Panc1 (cell line): Measurements from ENCODE around the gene PLCB1. TPM values are rescaled to one million over a fixed set of nuclear protein-coding genes. Genes with fewer than 3 reads are reported as not detected.

Source experiments
- ATAC-seq: fragments of 200-7000 bp; cut with Tn5 transposase; 2 replicates; pipeline ENCODE4 v1.9.1; 2020; ENCODE audit warnings: mild to moderate bottlenecking, moderate library complexity
- BruUV-seq: library from RNA; stranded (reverse); fragments of 400-500 nt; replicated peaks from 2 replicates; lab custom pipeline; 2021; lab: Mats Ljungman, UMichigan
- CTCF ChIA-PET: fragments of 300-600 bp; sonication (Branson Sonifier 250); formaldehyde crosslinking; loops from one replicate; lab custom pipeline; 2022; ENCODE audit warnings: antibody characterized with exemption; lab: Charles Lee
- POLR2A ChIA-PET: fragments of 300-600 bp; sonication (Branson Sonifier 250); formaldehyde crosslinking; loops from one replicate; lab custom pipeline; 2022; ENCODE audit warnings: antibody characterized with exemption; lab: Charles Lee
- DNase-seq: peaks from one replicate; pipeline ENCODE4 v3.0.0-alpha.2; 2010; ENCODE audit warnings: low read depth, low spot score
- H3K27ac ChIP-seq: 2 replicates; pipeline ENCODE4 v1.5.1; 2011; ENCODE audit warnings: mild to moderate bottlenecking, low read length, inconsistent platforms
- H3K27me3 ChIP-seq: fragments of 200-500 bp; sonication (Bioruptor generic); 2 replicates; pipeline ENCODE4 v1.6.0; 2014; ENCODE audit warnings: low read length, inconsistent platforms; ENCODE audit not compliant: control insufficient read depth, insufficient read depth
- H3K36me3 ChIP-seq: fragments of 200-500 bp; sonication (Bioruptor generic); 2 replicates; pipeline ENCODE4 v1.5.1; 2014; ENCODE audit warnings: inconsistent platforms, mild to moderate bottlenecking, low read length, moderate library complexity; ENCODE audit not compliant: control insufficient read depth, insufficient read depth
- H3K4me1 ChIP-seq: 2 replicates; pipeline ENCODE4 v1.5.1; 2011; ENCODE audit warnings: inconsistent platforms, mild to moderate bottlenecking, low read length, moderate library complexity; ENCODE audit not compliant: control insufficient read depth, insufficient read depth
- H3K4me3 ChIP-seq, 2 experiments: 2 replicates each; pipeline ENCODE4 v1.5.1; 2011 to 2012; ENCODE audit warnings: low read depth in 2 of 2, low read length in 2 of 2, mild to moderate bottlenecking in 2 of 2, inconsistent platforms in 1 of 2, moderate library complexity in 1 of 2
- H3K9me3 ChIP-seq: fragments of 200-500 bp; sonication (Bioruptor generic); 2 replicates; pipeline ENCODE4 v1.5.1; 2014; ENCODE audit warnings: low read depth, mild to moderate bottlenecking, inconsistent platforms, low read length, moderate library complexity; ENCODE audit not compliant: control insufficient read depth, insufficient read depth
- CTCF ChIP-seq: fragments of 450-650 bp; IDR thresholded peaks from 2 replicates; pipeline ENCODE4 v1.5.1; 2017; ENCODE audit warnings: mild to moderate bottlenecking
- POLR2AphosphoS5 ChIP-seq: IDR thresholded peaks from 2 replicates; pipeline ENCODE4 v1.6.1; 2012; ENCODE audit warnings: mild to moderate bottlenecking, low read depth, low read length, moderate library complexity
- REST ChIP-seq, 2 experiments: IDR thresholded peaks; 2 replicates each; pipeline ENCODE4 v1.6.1; 2011 to 2012; ENCODE audit warnings: low read depth in 2 of 2, control low read depth in 1 of 2, low read length in 1 of 2, mild to moderate bottlenecking in 1 of 2, moderate library complexity in 1 of 2; ENCODE audit not compliant: insufficient read depth in 1 of 2
- SIN3A ChIP-seq: IDR thresholded peaks from 2 replicates; pipeline ENCODE4 v1.6.1; 2012; ENCODE audit warnings: low read depth, mild to moderate bottlenecking, low read length, moderate library complexity, borderline replicate concordance; ENCODE audit not compliant: insufficient read depth
- TCF7L2 ChIP-seq: IDR thresholded peaks from 2 replicates; pipeline ENCODE4 v1.6.1; 2011; ENCODE audit warnings: mild to moderate bottlenecking, low read depth, low read length, inconsistent platforms
- in situ Hi-C: cut with HindIII; loops from 2 replicates; pipeline ENCODE4 v1.10.0; 2016; ENCODE audit warnings: low sequenced_read_pairs, low pct_unique_long_range_greater_than_20kb
- intact Hi-C: fragments of 100-400 bp; cut with micrococcal nuclease; formaldehyde crosslinking; loops from one replicate; pipeline ENCODE4 v1.10.0; 2022; ENCODE audit not compliant: unreplicated experiment
- total RNA-seq: library from RNA; stranded (reverse); gene quantifications from one replicate; pipeline ENCODE4 v1.2.1, GENCODE V29; 2021; ENCODE audit not compliant: unreplicated experiment

The PLCB1 gene
- total RNA-seq, 1 experiment from 2014 or later = 0.59 TPM

- ChIA-PET CTCF (no interaction called here), POLR2A (no interaction called here)
- H3K9me3 ChIP-seq = no peaks in the 10 kb centered on the region
- no peak overlapping the region for H3K4me3 ChIP-seq
- intact Hi-C loops = no loop called here
- no peak for DNase-seq
- no peaks in the 10 kb centered on the region for H3K4me1 ChIP-seq
- ATAC-seq = no peak
- TF ChIP-seq SIN3A = no peak
- TF ChIP-seq REST (IDR thresholded peaks at IDR 0.05; ENCODE audit: insufficient read depth in 1 of 2, low read depth in 2 of 2, low read length in 1 of 2) = no peak
- no peak for TF ChIP-seq POLR2AphosphoS5
- 0 out of 2 replicates have a peak, but pooled peaks have one; percentile 12 for TF ChIP-seq CTCF
- TF ChIP-seq TCF7L2 = no peak
- H3K27ac ChIP-seq = no peak overlapping the region
- no TSS peak for BruUV-seq
- in situ Hi-C loops = no loop called here
- H3K36me3 ChIP-seq = no peaks in the 10 kb centered on the region
- no peaks in the 10 kb centered on the region for H3K27me3 ChIP-seq
These were observed 532.7 kb downstream of the PLCB1 start for GRCh38 chr20:8664778-8665177.

- no peaks in the 10 kb centered on the region for H3K27me3 ChIP-seq
- POLR2A ChIA-PET = no interaction called here
- in situ Hi-C loops = no loop called here
- TF ChIP-seq TCF7L2 (no peak), SIN3A (no peak), CTCF (no peak), REST (IDR thresholded peaks at IDR 0.05; ENCODE audit: insufficient read depth in 1 of 2, low read depth in 2 of 2, low read length in 1 of 2) (no peak), POLR2AphosphoS5 (no peak)
- ATAC-seq = no peak
- DNase-seq = no peak
- intact Hi-C loops = no loop called here
- H3K4me3 ChIP-seq = no peak overlapping the region
- no peaks in the 10 kb centered on the region for H3K9me3 ChIP-seq
- H3K36me3 ChIP-seq = no peaks in the 10 kb centered on the region
- H3K27ac ChIP-seq = no peak overlapping the region
- CTCF ChIA-PET = no interaction called here
- H3K4me1 ChIP-seq = no peaks in the 10 kb centered on the region
- BruUV-seq = no TSS peak
These were observed 535.2 kb downstream of the PLCB1 start for GRCh38 chr20:8667306-8667705.
